OCI-LY7 (cell line): ENCODE data around the gene ZSWIM1.

ENCODE experiments used
- CTCF ChIP-seq: fragments of 200-600 bp; sonication (generic); conservative IDR thresholded peaks from 2 replicates; pipeline ENCODE4 v1.5.1; 2014; ENCODE audit warnings: mild to moderate bottlenecking, antibody characterized with exemption, low read length, moderate library complexity, mixed read lengths
- EZH2phosphoT487 ChIP-seq: fragments of 200-600 bp; sonication (generic); IDR thresholded peaks from 2 replicates; pipeline ENCODE4 v1.6.1; 2018; ENCODE audit warnings: low read depth, borderline replicate concordance, mild to moderate bottlenecking, mixed run types, antibody characterized with exemption, low read length, moderate library complexity, mixed read lengths

- TF ChIP-seq CTCF (no peak), EZH2phosphoT487 (no peak)
These were observed 19.6 kb upstream of the ZSWIM1 start for GRCh38 chr20:45861221-45862075.
